ENCODE data around the gene EXT2.

EXT2 gene

GRCh38 chr11:44157019-44157418 is 61.5 kb downstream of the EXT2 start:
- Histone ChIP-seq H3K27me3 (ENCODE audit: control insufficient read depth, insufficient read depth, low read length) (no peaks in the 10 kb centered on the region), H3K4me1 (ENCODE audit: control insufficient read depth, insufficient read depth, low read length) (no peaks in the 10 kb centered on the region), H3K9ac (ENCODE audit: low read depth, low read length) (no peak overlapping the region), H3K4me3 (ENCODE audit: low read depth, low read length) (no peak overlapping the region), H3K36me3 (ENCODE audit: control insufficient read depth, insufficient read depth, low read length) (no peaks in the 10 kb centered on the region), H3K9me3 (ENCODE audit: control insufficient read depth, insufficient read depth, low read length) (no peaks in the 10 kb centered on the region)

GRCh38 chr11:44158384-44158783 is 62.9 kb downstream of the EXT2 start:
- no peaks in the 10 kb centered on the region for H3K36me3 ChIP-seq (ENCODE audit: control insufficient read depth, insufficient read depth, low read length)
- H3K27me3 ChIP-seq (ENCODE audit: control insufficient read depth, insufficient read depth, low read length): no peaks in the 10 kb centered on the region
- no peaks in the 10 kb centered on the region for H3K4me1 ChIP-seq (ENCODE audit: control insufficient read depth, insufficient read depth, low read length)
- no peaks in the 10 kb centered on the region for H3K9me3 ChIP-seq (ENCODE audit: control insufficient read depth, insufficient read depth, low read length)
- H3K9ac ChIP-seq (ENCODE audit: low read depth, low read length): no peak overlapping the region
- no peak overlapping the region for H3K4me3 ChIP-seq (ENCODE audit: low read depth, low read length)

GRCh38 chr11:44159848-44160721 is 64.6 kb downstream of the EXT2 start:
- no peak overlapping the region for H3K4me3 ChIP-seq (ENCODE audit: low read depth, low read length)
- no peaks in the 10 kb centered on the region for H3K4me1 ChIP-seq (ENCODE audit: control insufficient read depth, insufficient read depth, low read length)
- H3K27me3 ChIP-seq (ENCODE audit: control insufficient read depth, insufficient read depth, low read length): no peaks in the 10 kb centered on the region
- H3K9ac ChIP-seq (ENCODE audit: low read depth, low read length): no peak overlapping the region
- no peaks in the 10 kb centered on the region for H3K9me3 ChIP-seq (ENCODE audit: control insufficient read depth, insufficient read depth, low read length)
- no peaks in the 10 kb centered on the region for H3K36me3 ChIP-seq (ENCODE audit: control insufficient read depth, insufficient read depth, low read length)

- H3K4me1 ChIP-seq (ENCODE audit: control insufficient read depth, insufficient read depth, low read length): no peaks in the 10 kb centered on the region
- H3K4me3 ChIP-seq (ENCODE audit: low read depth, low read length): no peak overlapping the region
- no peaks in the 10 kb centered on the region for H3K36me3 ChIP-seq (ENCODE audit: control insufficient read depth, insufficient read depth, low read length)
- H3K27me3 ChIP-seq (ENCODE audit: control insufficient read depth, insufficient read depth, low read length): no peaks in the 10 kb centered on the region
- no peaks in the 10 kb centered on the region for H3K9me3 ChIP-seq (ENCODE audit: control insufficient read depth, insufficient read depth, low read length)
- no peak overlapping the region for H3K9ac ChIP-seq (ENCODE audit: low read depth, low read length)
These were observed 66.5 kb downstream of the EXT2 start for GRCh38 chr11:44162004-44162403.

GRCh38 chr11:44162662-44163061 is 67.2 kb downstream of the EXT2 start:
- no peak overlapping the region for H3K4me3 ChIP-seq (ENCODE audit: low read depth, low read length)
- H3K27me3 ChIP-seq (ENCODE audit: control insufficient read depth, insufficient read depth, low read length): no peaks in the 10 kb centered on the region
- no peaks in the 10 kb centered on the region for H3K9me3 ChIP-seq (ENCODE audit: control insufficient read depth, insufficient read depth, low read length)
- H3K9ac ChIP-seq (ENCODE audit: low read depth, low read length): no peak overlapping the region
- no peaks in the 10 kb centered on the region for H3K4me1 ChIP-seq (ENCODE audit: control insufficient read depth, insufficient read depth, low read length)
- no peaks in the 10 kb centered on the region for H3K36me3 ChIP-seq (ENCODE audit: control insufficient read depth, insufficient read depth, low read length)

GRCh38 chr11:44165432-44165831 is 70.0 kb downstream of the EXT2 start:
- no peaks in the 10 kb centered on the region for H3K36me3 ChIP-seq (ENCODE audit: control insufficient read depth, insufficient read depth, low read length)
- H3K4me3 ChIP-seq (ENCODE audit: low read depth, low read length): no peak overlapping the region
- H3K4me1 ChIP-seq (ENCODE audit: control insufficient read depth, insufficient read depth, low read length): no peaks in the 10 kb centered on the region
- no peaks in the 10 kb centered on the region for H3K27me3 ChIP-seq (ENCODE audit: control insufficient read depth, insufficient read depth, low read length)
- no peaks in the 10 kb centered on the region for H3K9me3 ChIP-seq (ENCODE audit: control insufficient read depth, insufficient read depth, low read length)
- H3K9ac ChIP-seq (ENCODE audit: low read depth, low read length): no peak overlapping the region

- Histone ChIP-seq H3K27me3 (ENCODE audit: control insufficient read depth, insufficient read depth, low read length) (no peaks in the 10 kb centered on the region), H3K9ac (ENCODE audit: low read depth, low read length) (no peak overlapping the region), H3K4me1 (ENCODE audit: control insufficient read depth, insufficient read depth, low read length) (no peaks in the 10 kb centered on the region), H3K9me3 (ENCODE audit: control insufficient read depth, insufficient read depth, low read length) (no peaks in the 10 kb centered on the region), H3K36me3 (ENCODE audit: control insufficient read depth, insufficient read depth, low read length) (no peaks in the 10 kb centered on the region), H3K4me3 (ENCODE audit: low read depth, low read length) (no peak overlapping the region)
These were observed 71.6 kb downstream of the EXT2 start for GRCh38 chr11:44167046-44167445.

GRCh38 chr11:44171518-44171917 is 76.0 kb downstream of the EXT2 start:
- no peak overlapping the region for H3K9ac ChIP-seq (ENCODE audit: low read depth, low read length)
- no peaks in the 10 kb centered on the region for H3K27me3 ChIP-seq (ENCODE audit: control insufficient read depth, insufficient read depth, low read length)
- H3K4me3 ChIP-seq (ENCODE audit: low read depth, low read length): no peak overlapping the region
- H3K9me3 ChIP-seq (ENCODE audit: control insufficient read depth, insufficient read depth, low read length): no peaks in the 10 kb centered on the region
- no peaks in the 10 kb centered on the region for H3K4me1 ChIP-seq (ENCODE audit: control insufficient read depth, insufficient read depth, low read length)
- H3K36me3 ChIP-seq (ENCODE audit: control insufficient read depth, insufficient read depth, low read length): no peaks in the 10 kb centered on the region

- Histone ChIP-seq H3K4me3 (ENCODE audit: low read depth, low read length) (no peak overlapping the region), H3K9me3 (ENCODE audit: control insufficient read depth, insufficient read depth, low read length) (no peaks in the 10 kb centered on the region), H3K4me1 (ENCODE audit: control insufficient read depth, insufficient read depth, low read length) (peaks cover under 1% of the 10 kb centered on the region), H3K36me3 (ENCODE audit: control insufficient read depth, insufficient read depth, low read length) (no peaks in the 10 kb centered on the region), H3K27me3 (ENCODE audit: control insufficient read depth, insufficient read depth, low read length) (no peaks in the 10 kb centered on the region), H3K9ac (ENCODE audit: low read depth, low read length) (no peak overlapping the region)
These were observed 77.5 kb downstream of the EXT2 start for GRCh38 chr11:44172966-44173365.

GRCh38 chr11:44174842-44175241 is 79.4 kb downstream of the EXT2 start:
- H3K36me3 ChIP-seq (ENCODE audit: control insufficient read depth, insufficient read depth, low read length): no peaks in the 10 kb centered on the region
- H3K9ac ChIP-seq (ENCODE audit: low read depth, low read length): no peak overlapping the region
- H3K9me3 ChIP-seq (ENCODE audit: control insufficient read depth, insufficient read depth, low read length): no peaks in the 10 kb centered on the region
- H3K4me3 ChIP-seq (ENCODE audit: low read depth, low read length): no peak overlapping the region
- H3K27me3 ChIP-seq (ENCODE audit: control insufficient read depth, insufficient read depth, low read length): no peaks in the 10 kb centered on the region
- H3K4me1 ChIP-seq (ENCODE audit: control insufficient read depth, insufficient read depth, low read length): peaks cover 6% of the 10 kb centered on the region

GRCh38 chr11:44176546-44177213 is 81.2 kb downstream of the EXT2 start:
- Histone ChIP-seq H3K36me3 (ENCODE audit: control insufficient read depth, insufficient read depth, low read length) (no peaks in the 10 kb centered on the region), H3K27me3 (ENCODE audit: control insufficient read depth, insufficient read depth, low read length) (no peaks in the 10 kb centered on the region), H3K4me3 (ENCODE audit: low read depth, low read length) (no peak overlapping the region), H3K9ac (ENCODE audit: low read depth, low read length) (no peak overlapping the region), H3K9me3 (ENCODE audit: control insufficient read depth, insufficient read depth, low read length) (no peaks in the 10 kb centered on the region), H3K4me1 (ENCODE audit: control insufficient read depth, insufficient read depth, low read length) (peaks cover 6% of the 10 kb centered on the region)

GRCh38 chr11:44177905-44178304 is 82.4 kb downstream of the EXT2 start:
- Histone ChIP-seq H3K36me3 (ENCODE audit: control insufficient read depth, insufficient read depth, low read length) (no peaks in the 10 kb centered on the region), H3K9ac (ENCODE audit: low read depth, low read length) (no peak overlapping the region), H3K27me3 (ENCODE audit: control insufficient read depth, insufficient read depth, low read length) (no peaks in the 10 kb centered on the region), H3K4me3 (ENCODE audit: low read depth, low read length) (no peak overlapping the region), H3K4me1 (ENCODE audit: control insufficient read depth, insufficient read depth, low read length) (peaks cover 6% of the 10 kb centered on the region), H3K9me3 (ENCODE audit: control insufficient read depth, insufficient read depth, low read length) (no peaks in the 10 kb centered on the region)
